HEK293 (cell line): ENCODE data around the gene SLC10A7.
A peak's percentile ranks its signal among the peaks of the same experiment; 100 is the strongest.

Experiments
- CTCF ChIA-PET: fragments of 350-600 bp; formaldehyde crosslinking; extraction: SDS; loops from one replicate; lab custom pipeline; 2021; ENCODE audit warnings: antibody characterized with exemption; lab: Yijun Ruan, JAX
- POLR2A ChIA-PET: fragments of 300-600 bp; formaldehyde crosslinking; extraction: SDS; loops from one replicate; lab custom pipeline; 2020; ENCODE audit warnings: antibody characterized with exemption, inconsistent platforms; lab: Yijun Ruan, JAX
- H3K27ac ChIP-seq: fragments of 200-500 bp; sonication (Bioruptor generic); 2 replicates; pipeline ENCODE4 v1.5.1; 2014; ENCODE audit warnings: low read depth, low read length, control low read depth, inconsistent platforms; ENCODE audit errors: extremely low read depth
- H3K36me3 ChIP-seq, 2 experiments: fragments of 200-500 bp in 1 of 2; sonication (Bioruptor generic) in 1 of 2; 1 replicate in 1 of 2; 2 replicates in 1 of 2; pipeline ENCODE4 v1.5.1; 2014 to 2017; ENCODE audit warnings: inconsistent platforms in 2 of 2, low read length in 2 of 2; ENCODE audit not compliant: control insufficient read depth in 2 of 2, insufficient read depth in 1 of 2
- H3K4me1 ChIP-seq: fragments of 200-500 bp; sonication (Bioruptor generic); 2 replicates; pipeline ENCODE4 v1.5.1; 2014; ENCODE audit warnings: mild to moderate bottlenecking, low read length, inconsistent platforms; ENCODE audit not compliant: control insufficient read depth, insufficient read depth
- H3K4me3 ChIP-seq: 2 replicates; pipeline ENCODE4 v1.5.1; 2011; ENCODE audit warnings: low read depth, mild to moderate bottlenecking, control low read depth, low read length, moderate library complexity
- H3K9me3 ChIP-seq: fragments of 200-500 bp; sonication (Bioruptor generic); 2 replicates; pipeline ENCODE4 v1.5.1; 2014; ENCODE audit warnings: low read depth, low read length, inconsistent platforms; ENCODE audit not compliant: control insufficient read depth, insufficient read depth
- SCRT2 ChIP-seq: fragments of 450-650 bp; formaldehyde crosslinking; IDR thresholded peaks from 2 replicates; pipeline ENCODE4 v1.5.1; 2016; ENCODE audit warnings: missing biosample characterization, missing genetic modification characterization
- TRIM28 ChIP-seq: IDR thresholded peaks from 2 replicates; pipeline ENCODE4 v1.6.1; 2011; ENCODE audit warnings: low read length, control low read depth, borderline replicate concordance
- ZBTB20 ChIP-seq: fragments of 450-650 bp; formaldehyde crosslinking; IDR thresholded peaks from 2 replicates; pipeline ENCODE4 v1.5.1; 2016; ENCODE audit warnings: missing biosample characterization, missing genetic modification characterization
- ZBTB49 ChIP-seq: fragments of 450-650 bp; formaldehyde crosslinking; IDR thresholded peaks from 2 replicates; pipeline ENCODE4 v1.5.1; 2016; ENCODE audit warnings: missing biosample characterization, missing genetic modification characterization, low read depth
- ZBTB8A ChIP-seq: fragments of 450-650 bp; formaldehyde crosslinking; IDR thresholded peaks from 2 replicates; pipeline ENCODE4 v1.5.1; 2016; ENCODE audit warnings: missing biosample characterization, missing genetic modification characterization
- ZIC2 ChIP-seq: fragments of 450-650 bp; formaldehyde crosslinking; IDR thresholded peaks from 2 replicates; pipeline ENCODE4 v1.5.1; 2016; ENCODE audit warnings: missing biosample characterization, missing genetic modification characterization
- ZNF138 ChIP-seq: fragments of 450-650 bp; formaldehyde crosslinking; IDR thresholded peaks from 2 replicates; pipeline ENCODE4 v1.5.1; 2016; ENCODE audit warnings: missing biosample characterization, missing genetic modification characterization, borderline replicate concordance
- ZNF23 ChIP-seq: fragments of 450-650 bp; formaldehyde crosslinking; IDR thresholded peaks from 2 replicates; pipeline ENCODE4 v1.5.1; 2016; ENCODE audit warnings: missing biosample characterization, missing genetic modification characterization, borderline replicate concordance
- ZNF335 ChIP-seq: fragments of 450-650 bp; formaldehyde crosslinking; conservative IDR thresholded peaks from 2 replicates; pipeline ENCODE4 v1.5.1; 2016; ENCODE audit warnings: missing biosample characterization, missing genetic modification characterization
- ZNF341 ChIP-seq: fragments of 450-650 bp; formaldehyde crosslinking; IDR thresholded peaks from 2 replicates; pipeline ENCODE4; 2016; ENCODE audit warnings: low read depth, missing biosample characterization, missing genetic modification characterization
- ZNF354C ChIP-seq: fragments of 450-650 bp; formaldehyde crosslinking; IDR thresholded peaks from 2 replicates; pipeline ENCODE4 v1.5.1; 2016; ENCODE audit warnings: missing biosample characterization, missing genetic modification characterization, low read depth, borderline replicate concordance
- ZNF37A ChIP-seq: fragments of 450-650 bp; IDR thresholded peaks from 2 replicates; pipeline ENCODE4 v1.5.1; 2018; ENCODE audit warnings: missing biosample characterization, missing genetic modification characterization
- ZNF394 ChIP-seq: fragments of 450-650 bp; formaldehyde crosslinking; IDR thresholded peaks from 2 replicates; pipeline ENCODE4 v1.5.1; 2016; ENCODE audit warnings: missing biosample characterization, missing genetic modification characterization, mild to moderate bottlenecking, moderate library complexity, borderline replicate concordance
- ZNF529 ChIP-seq: fragments of 450-650 bp; formaldehyde crosslinking; IDR thresholded peaks from 2 replicates; pipeline ENCODE4 v1.5.1; 2017; ENCODE audit warnings: missing genetic modification characterization, missing biosample characterization; ENCODE audit not compliant: insufficient replicate concordance
- ZNF639 ChIP-seq: fragments of 450-650 bp; formaldehyde crosslinking; IDR thresholded peaks from 2 replicates; pipeline ENCODE4 v1.5.1; 2016; ENCODE audit warnings: missing biosample characterization, missing genetic modification characterization
- ZNF664 ChIP-seq: fragments of 450-650 bp; formaldehyde crosslinking; IDR thresholded peaks from 2 replicates; pipeline ENCODE4 v1.5.1; 2016; ENCODE audit warnings: missing biosample characterization, missing genetic modification characterization
- ZNF701 ChIP-seq: fragments of 450-650 bp; formaldehyde crosslinking; IDR thresholded peaks from 2 replicates; pipeline ENCODE4 v1.5.1; 2016; ENCODE audit warnings: missing biosample characterization, missing genetic modification characterization
- ZNF747 ChIP-seq: fragments of 450-650 bp; formaldehyde crosslinking; IDR thresholded peaks from 2 replicates; pipeline ENCODE4 v1.5.1; 2016; ENCODE audit warnings: missing biosample characterization, missing genetic modification characterization
- ZNF777 ChIP-seq: fragments of 450-650 bp; formaldehyde crosslinking; IDR thresholded peaks from 2 replicates; pipeline ENCODE4 v1.5.1; 2017; ENCODE audit warnings: missing biosample characterization, missing genetic modification characterization, borderline replicate concordance
- ZNF792 ChIP-seq: fragments of 450-650 bp; formaldehyde crosslinking; IDR thresholded peaks from 2 replicates; pipeline ENCODE4 v1.5.1; 2016; ENCODE audit warnings: missing biosample characterization, missing genetic modification characterization
- ZSCAN5A ChIP-seq: fragments of 450-650 bp; formaldehyde crosslinking; IDR thresholded peaks from 2 replicates; pipeline ENCODE4 v1.5.1; 2016; ENCODE audit warnings: missing biosample characterization, missing genetic modification characterization

Gene SLC10A7

GRCh38 chr4:146212781-146213180 is 309.0 kb downstream of the SLC10A7 start:
- TF ChIP-seq ZNF792 (tag by site-specific recombination) (no peak), ZBTB8A (tag by site-specific recombination) (no peak), ZNF529 (tag by site-specific recombination) (no peak), ZBTB20 (tag by site-specific recombination) (no peak), ZNF777 (no peak), ZNF37A (tag by site-specific recombination) (no peak), ZNF747 (tag by site-specific recombination) (no peak), ZNF639 (tag by site-specific recombination) (no peak), ZNF341 (no peak), ZNF664 (no peak), ZNF394 (no peak), ZNF23 (no peak), ZNF138 (tag by site-specific recombination) (no peak), ZNF335 (tag by site-specific recombination) (no peak), ZSCAN5A (no peak), ZNF354C (tag by site-specific recombination) (no peak), ZNF701 (tag by site-specific recombination) (no peak)
- Histone ChIP-seq H3K4me1 (no peaks in the 10 kb centered on the region), H3K27ac (no peak overlapping the region), H3K9me3 (no peaks in the 10 kb centered on the region), H3K4me3 (no peak overlapping the region), H3K36me3 (no peaks in the 10 kb centered on the region)
- CTCF ChIA-PET = interaction anchor here (2.0 kb wide), 1 partner anchor 11 kb away, joined by 6 read pairs; no protein-coding TSS in a partner anchor
- POLR2A ChIA-PET = no interaction called here

- no peak overlapping the region for H3K4me3 ChIP-seq
- H3K9me3 ChIP-seq = no peaks in the 10 kb centered on the region
- POLR2A ChIA-PET = no interaction called here
- no peak for TF ChIP-seq ZIC2 (tag by site-specific recombination)
- no peak for TF ChIP-seq ZBTB49
- H3K27ac ChIP-seq = no peak overlapping the region
- no peaks in the 10 kb centered on the region for H3K36me3 ChIP-seq
- no peaks in the 10 kb centered on the region for H3K4me1 ChIP-seq
- CTCF ChIA-PET = no interaction called here
Observed at GRCh38 chr4:146211440-146211839, 310.3 kb downstream of the SLC10A7 start.

- Histone ChIP-seq H3K36me3 (no peaks in the 10 kb centered on the region), H3K27ac (no peak overlapping the region), H3K4me3 (no peak overlapping the region), H3K4me1 (no peaks in the 10 kb centered on the region), H3K9me3 (no peaks in the 10 kb centered on the region)
- CTCF ChIA-PET = no interaction called here
- TF ChIP-seq SCRT2 (tag by site-specific recombination) (peak; percentile 62), TRIM28 (no peak)
- POLR2A ChIA-PET = no interaction called here
Observed at GRCh38 chr4:146210890-146211289, 310.9 kb downstream of the SLC10A7 start.
